ENCODE measurements around the gene SLC34A2.
"Not testable (repeated sequence)": the region's sequence is repeated elsewhere in the genome, so short reads cannot be mapped to it uniquely, and the experiment has no call there.

The SLC34A2 gene

DNA sequence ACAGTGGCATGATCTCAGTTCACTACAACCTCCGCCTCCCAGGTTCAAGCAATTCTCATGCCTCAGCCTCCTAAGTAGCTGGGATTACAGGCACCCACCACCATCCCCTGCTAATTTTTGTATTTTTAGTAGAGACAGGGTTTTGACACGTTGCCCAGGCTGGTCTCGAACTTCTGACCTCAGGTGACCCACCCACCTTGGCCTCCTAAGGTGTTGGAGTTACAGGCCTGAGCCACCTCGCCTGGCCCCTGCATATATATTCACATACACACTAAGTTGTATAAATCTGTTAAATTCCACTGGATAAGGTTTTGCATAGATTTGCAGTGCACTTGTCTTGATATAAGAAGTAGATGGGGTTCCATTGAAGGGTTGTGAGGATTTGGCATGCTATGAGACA is 5.8 kb downstream of the SLC34A2 start:
- not testable (repeated sequence) for DNase-seq

DNA sequence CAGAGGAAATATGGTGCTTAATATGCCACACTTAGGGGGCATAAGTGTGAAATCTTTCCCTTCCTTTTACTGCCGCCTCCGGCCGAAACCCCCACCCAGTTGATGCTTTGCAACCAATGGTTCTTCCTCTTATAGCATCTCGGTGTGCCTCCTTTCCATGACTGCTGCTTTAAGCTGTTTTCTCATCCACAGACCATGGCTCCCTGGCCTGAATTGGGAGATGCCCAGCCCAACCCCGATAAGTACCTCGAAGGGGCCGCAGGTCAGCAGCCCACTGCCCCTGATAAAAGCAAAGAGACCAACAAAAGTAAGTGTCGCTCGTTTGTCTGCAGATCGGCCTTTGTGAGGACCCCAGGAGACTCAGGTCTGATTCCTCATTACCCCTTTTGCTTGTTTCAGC is 6.7 kb downstream of the SLC34A2 start:
- DNase-seq = no peak

DNA sequence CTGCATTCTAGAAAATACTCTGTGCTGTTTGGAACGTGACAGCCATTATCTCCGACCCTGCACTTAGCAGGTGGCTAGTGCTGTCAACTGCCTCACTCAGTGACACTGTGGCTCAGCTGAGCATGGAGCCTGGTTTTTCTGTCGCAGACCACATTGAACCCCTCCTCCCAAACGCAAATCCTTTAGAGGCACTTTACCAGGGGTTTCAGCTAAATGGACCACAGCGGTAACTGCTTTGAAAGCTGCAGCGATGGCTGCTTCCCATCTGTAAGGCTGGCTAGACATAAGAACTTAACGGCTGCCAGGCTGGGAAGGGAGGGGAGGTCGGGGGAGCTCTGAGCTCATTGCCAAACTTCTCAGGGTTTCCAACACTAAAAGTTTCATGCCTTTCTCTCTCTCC is 8.1 kb downstream of the SLC34A2 start:
- DNase-seq = no peak

DNA sequence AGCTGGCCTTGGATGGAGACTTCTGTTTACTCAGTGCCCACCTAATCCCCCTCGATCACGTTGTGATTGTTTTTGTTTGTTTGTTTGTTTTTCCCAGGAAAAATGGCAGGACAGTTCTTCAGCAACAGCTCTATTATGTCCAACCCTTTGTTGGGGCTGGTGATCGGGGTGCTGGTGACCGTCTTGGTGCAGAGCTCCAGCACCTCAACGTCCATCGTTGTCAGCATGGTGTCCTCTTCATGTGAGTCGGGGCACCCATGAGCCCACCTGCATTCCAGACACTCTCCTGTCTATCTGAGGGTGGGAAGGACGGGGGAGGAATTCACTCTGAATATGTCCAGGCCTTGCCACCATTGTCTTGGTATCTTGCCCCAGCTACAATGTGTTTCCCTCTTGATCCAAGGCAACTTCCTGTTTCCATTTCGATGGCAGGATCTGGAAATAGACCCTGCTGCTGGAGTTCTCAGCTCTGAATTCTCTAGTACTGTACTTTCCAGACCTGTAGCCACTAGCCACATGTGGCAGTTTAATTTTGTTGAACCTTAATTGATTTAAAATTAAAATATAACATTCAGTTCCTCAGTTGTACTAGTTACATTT is 10.5 kb downstream of the SLC34A2 start:
- no peak for DNase-seq

DNA sequence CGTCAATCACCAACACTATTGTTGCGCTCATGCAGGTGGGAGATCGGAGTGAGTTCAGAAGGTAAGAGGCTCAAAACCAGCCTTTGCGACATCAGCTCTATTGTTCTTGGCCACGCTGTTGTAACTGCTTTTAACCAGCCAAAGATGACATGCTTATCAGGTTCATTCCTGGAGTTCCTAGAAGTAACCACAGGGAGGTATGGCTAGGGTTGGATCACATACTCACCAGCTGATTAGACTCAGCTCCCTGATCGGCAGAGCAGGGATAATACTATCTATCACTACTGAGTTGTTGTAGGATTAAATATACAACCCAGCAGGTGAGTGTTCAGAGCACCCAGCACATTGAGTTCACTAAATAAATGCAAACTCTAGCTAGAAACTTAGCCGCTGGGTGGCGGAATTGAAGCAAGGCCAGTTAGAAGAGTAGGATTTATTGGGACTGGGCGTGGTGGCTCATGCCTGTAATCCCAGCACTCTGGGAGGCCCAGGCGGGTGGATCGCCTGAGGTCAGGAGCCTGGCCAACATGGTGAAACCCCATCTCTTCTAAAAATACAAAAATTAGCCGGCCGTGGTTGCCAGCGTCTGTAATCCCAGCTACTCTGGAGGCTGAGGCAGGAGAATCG is 12.4 kb downstream of the SLC34A2 start:
- no peak for DNase-seq

DNA sequence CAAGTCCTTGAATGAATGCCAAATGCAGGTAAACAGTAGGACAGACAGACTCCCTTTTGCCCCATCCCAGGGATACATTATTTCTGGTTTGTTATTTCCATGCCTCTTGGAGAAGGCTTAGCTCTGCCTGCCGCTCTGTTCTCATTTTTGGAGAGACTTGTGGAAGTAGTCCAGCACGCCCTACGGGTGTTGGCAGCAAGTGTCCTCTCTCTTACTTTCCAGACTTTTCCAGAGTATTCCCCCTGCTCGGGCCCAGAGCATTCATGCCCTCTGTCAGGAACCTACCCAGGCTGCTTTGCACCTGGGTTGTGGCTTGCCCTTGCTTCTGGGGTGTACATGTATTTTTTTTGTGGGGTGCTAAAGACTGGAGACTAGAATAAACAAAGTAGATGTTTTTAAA is 15.3 kb downstream of the SLC34A2 start:
- no peak for DNase-seq

DNA sequence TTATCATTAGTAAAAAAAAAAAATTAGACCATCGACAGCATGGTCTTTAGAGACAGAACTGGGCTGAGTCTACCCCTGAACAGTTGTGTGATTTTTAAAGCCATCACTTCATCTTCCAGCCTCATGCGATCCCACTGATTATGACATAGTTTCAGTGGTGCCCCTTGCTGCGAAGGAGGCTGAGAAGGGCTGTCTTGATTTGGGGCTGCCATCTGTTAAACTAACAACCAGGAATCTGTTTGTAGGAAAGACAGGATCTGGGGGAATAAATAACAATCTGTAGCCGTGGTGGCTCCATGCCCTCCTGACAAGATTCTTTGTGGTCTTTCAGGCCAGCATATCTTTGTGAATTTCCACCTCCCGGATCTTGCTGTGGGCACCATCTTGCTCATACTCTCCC is 17.1 kb downstream of the SLC34A2 start:
- DNase-seq = no peak

DNA sequence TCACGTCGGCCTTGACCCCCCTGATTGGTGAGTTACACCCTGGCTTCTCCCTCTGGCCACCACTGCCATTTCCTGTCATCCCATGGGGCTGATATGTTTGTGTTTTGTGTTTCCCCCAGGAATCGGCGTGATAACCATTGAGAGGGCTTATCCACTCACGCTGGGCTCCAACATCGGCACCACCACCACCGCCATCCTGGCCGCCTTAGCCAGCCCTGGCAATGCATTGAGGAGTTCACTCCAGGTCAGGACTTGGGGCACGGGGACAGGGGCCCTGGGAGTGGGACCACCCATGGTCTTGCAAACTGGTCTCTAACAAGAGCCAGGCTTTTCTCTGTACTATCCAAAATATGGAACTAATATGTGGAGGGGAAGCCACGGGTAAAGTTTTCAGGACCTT is 18.7 kb downstream of the SLC34A2 start:
- no peak for DNase-seq

DNA sequence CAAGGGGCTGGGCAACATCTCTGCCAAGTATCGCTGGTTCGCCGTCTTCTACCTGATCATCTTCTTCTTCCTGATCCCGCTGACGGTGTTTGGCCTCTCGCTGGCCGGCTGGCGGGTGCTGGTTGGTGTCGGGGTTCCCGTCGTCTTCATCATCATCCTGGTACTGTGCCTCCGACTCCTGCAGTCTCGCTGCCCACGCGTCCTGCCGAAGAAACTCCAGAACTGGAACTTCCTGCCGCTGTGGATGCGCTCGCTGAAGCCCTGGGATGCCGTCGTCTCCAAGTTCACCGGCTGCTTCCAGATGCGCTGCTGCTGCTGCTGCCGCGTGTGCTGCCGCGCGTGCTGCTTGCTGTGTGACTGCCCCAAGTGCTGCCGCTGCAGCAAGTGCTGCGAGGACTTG is 20.6 kb downstream of the SLC34A2 start:
- no peak for DNase-seq

DNA sequence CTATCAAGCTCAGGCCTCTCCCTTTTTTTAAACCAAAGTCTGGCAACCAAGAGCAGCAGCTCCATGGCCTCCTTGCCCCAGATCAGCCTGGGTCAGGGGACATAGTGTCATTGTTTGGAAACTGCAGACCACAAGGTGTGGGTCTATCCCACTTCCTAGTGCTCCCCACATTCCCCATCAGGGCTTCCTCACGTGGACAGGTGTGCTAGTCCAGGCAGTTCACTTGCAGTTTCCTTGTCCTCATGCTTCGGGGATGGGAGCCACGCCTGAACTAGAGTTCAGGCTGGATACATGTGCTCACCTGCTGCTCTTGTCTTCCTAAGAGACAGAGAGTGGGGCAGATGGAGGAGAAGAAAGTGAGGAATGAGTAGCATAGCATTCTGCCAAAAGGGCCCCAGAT is 21.5 kb downstream of the SLC34A2 start:
- DNase-seq = no peak

DNA sequence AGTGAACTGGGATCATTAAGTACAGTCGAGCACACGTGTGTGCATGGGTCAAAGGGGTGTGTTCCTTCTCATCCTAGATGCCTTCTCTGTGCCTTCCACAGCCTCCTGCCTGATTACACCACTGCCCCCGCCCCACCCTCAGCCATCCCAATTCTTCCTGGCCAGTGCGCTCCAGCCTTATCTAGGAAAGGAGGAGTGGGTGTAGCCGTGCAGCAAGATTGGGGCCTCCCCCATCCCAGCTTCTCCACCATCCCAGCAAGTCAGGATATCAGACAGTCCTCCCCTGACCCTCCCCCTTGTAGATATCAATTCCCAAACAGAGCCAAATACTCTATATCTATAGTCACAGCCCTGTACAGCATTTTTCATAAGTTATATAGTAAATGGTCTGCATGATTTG is 22.3 kb downstream of the SLC34A2 start:
- no peak for DNase-seq

DNA sequence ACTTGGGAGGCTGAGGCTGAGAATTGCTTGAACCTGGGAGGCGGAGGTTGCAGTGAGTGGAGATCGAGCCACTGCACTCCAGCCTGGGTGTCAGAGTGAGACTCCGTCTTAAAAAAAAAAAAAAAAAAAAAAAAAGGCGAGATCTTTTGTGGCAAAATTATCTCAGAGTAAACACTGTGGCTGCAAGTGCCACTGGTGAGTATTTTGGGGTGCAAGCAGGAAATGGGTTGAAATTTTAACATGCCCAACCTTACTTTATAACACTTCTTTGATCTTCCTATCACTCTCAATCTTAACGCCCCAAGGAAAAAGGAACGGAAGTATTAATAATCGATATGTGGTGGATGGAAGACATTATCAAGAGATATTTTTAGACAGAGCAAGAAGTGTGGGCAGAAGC is 32.1 kb downstream of the SLC34A2 start:
- DNase-seq = no peak

DNA sequence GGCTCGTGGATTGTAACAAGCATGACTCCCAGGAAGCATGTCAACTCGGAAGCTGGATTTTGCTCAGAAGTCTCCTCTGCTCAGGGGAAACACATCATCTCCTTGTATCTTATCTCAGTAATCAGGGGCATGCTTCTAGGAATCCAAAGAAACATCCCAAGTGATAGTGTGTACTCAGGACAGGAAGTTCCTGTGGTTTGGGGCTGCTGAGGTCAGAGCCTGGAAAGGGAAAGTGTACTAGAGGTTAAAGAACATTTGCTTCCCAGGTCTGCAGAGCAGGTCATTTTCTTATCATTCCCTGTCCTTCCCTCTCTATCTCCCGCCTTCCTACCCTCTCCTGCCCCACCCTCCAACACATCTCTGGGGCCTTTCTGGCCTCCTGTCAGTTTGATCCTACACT is 38.8 kb downstream of the SLC34A2 start:
- DNase-seq = no peak

DNA sequence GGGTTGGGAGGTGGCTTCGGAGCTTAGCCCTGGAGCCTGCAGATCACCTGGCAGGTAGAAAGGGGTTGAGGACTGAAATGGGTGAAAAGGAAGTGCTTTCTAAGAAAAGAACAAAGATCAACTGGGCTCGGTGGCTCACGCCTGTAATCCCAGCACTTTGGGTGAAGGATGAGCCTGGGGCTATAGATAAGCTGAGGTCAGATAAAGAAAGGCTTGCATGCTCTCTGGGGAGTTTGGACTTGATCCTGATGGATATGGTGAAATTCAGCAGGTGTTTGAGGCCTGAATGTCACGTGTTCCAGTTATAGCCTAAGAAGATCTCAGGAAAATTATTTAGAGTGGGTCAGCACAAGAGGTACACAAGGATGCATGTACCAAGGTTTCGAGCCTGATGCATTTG is 40.8 kb downstream of the SLC34A2 start:
- no peak for DNase-seq

DNA sequence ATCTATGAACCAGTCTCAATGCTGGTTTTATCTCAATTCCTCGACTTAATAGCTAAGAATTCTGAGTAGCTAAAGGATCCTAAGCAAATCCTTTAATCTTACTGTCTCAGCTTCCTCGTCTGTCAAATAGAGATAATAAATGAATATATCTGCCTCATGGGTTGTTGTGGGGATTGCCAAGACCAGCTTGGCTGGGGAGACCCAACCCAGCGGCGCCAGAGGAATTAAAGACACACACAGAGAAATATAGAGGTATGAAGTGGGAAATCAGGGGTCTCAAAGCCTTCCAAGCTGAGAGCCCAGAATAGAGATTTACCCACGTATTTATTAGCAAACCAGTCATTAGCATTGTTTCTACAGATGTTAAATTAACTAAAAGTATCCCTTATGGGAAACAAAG is 41.9 kb downstream of the SLC34A2 start:
- no peak for DNase-seq

DNA sequence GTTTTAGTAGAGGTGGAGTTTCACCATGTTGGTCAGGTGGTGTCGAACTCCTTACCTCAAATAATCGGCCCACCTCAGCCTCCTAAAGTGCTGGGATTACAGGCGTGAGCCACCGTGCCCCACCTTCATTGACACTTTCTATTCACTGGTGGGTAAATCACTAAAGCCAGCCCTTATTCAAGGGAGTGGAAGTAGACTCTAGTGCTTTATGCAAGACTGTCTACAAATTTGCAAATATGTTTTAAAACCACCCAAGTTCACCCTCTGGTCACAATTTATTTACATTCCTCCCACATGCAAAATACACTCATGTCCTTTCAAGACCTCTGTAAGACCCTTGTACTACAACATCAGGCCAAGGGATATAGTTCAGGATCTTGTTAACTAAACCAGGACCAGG is 45.0 kb downstream of the SLC34A2 start:
- DNase-seq = no peak

DNA sequence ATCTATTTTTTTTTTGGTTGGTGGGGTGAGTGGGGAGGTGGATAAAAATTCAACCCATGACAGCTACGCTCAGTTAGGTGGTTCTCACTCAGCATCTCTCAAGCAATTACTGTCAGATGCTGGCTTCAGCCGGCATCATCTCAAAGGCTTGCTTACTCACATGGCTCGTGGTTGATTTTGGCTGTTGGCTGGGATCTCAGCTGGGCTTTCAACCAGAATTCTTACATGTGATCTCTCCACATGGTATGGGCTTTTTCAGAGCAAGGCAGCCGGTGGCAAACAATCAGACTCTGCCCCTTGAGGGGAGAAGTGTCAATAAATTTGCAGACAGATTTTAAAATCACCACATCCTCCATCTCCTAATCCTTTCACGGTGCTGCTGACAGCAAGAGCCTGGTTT is 47.2 kb downstream of the SLC34A2 start:
- DNase-seq = no peak

DNA sequence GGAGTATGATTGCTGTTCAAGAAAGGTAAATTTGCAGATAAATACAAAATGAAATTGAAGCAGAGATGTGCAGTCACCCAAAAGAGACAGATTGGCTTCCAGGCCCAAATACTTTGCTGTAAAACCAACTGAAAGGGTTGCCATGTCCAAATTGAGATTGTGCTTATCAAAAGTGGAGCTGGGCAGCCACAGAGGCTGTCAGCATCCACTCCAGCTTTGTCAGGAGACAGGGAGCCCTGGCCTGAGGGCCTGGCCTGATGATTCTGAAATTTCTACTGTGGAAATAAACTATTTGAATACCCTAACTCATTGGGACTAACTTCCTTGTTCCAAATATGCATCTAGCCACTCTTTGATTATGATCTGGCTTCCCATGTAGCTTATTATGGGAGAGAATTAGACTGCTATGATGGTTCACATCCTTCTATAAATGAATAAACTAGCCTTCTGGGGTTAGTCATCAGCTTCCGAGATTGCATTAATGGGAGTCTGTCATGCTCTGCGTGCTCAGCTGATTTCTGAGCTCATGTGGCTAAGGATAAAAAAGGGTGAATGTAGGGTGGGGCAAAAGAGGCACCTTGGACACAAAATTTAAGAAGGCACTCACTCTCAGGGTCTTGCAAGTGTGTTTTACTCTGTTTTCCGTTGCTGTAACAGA is 48.2 kb downstream of the SLC34A2 start:
- DNase-seq = no peak

DNA sequence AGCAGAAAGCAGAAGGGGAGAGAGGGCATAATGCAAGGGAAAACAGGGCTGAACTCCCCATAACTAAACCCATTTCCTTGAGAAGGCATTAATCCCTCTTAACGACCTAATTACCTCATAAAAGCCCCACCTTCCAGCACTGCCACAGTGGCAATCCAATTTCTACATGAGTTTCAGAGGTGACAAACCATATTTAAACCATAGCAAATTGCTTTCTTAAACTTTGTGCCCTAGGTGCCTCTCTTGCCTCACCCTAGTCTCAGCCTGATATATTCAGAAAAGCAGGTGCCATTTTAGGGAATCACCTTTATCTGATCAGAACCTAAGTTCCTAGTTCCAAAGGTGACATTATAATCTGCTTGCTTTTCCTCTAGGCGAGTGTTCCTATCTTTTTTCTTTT is 48.9 kb downstream of the SLC34A2 start:
- no peak for DNase-seq

DNA sequence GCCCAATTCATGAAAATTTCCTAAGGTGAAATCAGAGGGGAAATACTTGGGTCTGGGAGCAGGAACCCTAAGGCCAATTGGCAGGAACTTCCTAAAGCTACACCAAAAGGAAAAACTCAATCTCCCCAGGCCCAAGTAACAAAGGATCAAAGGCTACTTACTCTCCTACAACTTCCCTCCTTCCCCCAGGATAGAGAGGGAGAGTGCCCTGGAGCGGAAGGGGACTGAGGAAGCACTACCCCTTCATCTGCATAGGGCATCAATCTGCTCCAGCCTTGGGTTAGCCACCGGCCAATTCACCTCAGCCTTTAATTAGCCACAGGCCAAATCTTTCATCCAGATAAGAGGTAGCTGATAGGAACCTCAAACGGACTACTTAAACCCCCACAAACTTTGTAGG is 55.0 kb downstream of the SLC34A2 start:
- DNase-seq = no peak

DNA sequence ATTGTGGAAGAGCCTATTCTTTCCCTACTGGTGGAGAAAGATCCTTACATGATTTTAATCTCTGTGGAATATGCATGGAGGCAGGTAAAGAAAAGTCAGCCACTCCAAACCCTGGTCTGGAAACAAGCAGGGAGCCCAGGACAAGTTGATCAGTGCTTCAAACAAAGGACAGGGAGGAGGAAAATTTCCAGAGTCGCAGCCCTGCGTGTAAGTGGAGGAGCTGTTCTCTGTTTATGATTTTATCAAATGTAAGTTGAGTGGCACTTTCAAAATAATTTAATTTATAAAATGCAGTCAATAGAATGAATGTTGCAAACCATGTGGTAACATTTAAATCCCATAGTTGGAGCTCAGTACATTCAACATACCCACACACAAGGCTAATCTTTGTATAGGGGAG is 57.0 kb downstream of the SLC34A2 start:
- no peak for DNase-seq

DNA sequence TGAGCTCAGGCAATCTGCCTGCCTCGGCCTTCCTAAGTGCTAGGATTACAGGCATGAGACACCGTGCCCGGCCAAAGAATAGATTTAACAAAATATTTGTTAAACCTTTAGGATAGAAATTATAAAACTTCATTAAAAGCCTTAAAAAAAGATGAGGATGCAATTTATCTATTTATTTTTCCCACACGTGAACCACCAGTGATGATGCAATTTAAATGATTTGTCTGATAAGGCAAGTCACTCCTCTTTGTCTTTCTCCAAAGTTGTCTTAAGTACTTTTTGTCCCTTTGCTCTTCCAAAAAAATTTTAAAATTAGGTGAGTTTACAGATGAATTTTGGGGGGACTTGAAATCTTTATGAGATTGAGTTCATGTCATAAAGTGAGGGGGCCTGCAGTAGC is 58.2 kb downstream of the SLC34A2 start:
- no peak for DNase-seq

DNA sequence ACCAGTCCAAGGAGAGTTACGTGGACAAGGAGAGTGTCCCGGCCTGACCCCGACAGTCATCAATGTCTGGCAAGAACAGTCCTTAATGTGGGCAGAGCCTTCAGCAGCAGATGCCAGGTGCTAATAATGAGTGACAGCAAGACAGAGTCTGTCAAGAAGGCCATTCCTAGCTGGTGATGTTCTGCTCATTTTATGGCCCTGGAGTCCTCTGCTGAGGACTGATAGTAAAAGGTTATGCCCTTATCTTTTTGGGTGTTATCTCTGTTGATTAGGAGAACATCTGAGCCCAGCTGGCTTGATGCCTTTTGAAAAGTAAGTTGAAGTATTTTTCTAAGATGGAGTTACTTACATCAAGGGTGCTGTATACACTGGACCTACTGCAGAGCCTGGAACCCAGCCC is 67.3 kb downstream of the SLC34A2 start:
- DNase-seq = no peak

DNA sequence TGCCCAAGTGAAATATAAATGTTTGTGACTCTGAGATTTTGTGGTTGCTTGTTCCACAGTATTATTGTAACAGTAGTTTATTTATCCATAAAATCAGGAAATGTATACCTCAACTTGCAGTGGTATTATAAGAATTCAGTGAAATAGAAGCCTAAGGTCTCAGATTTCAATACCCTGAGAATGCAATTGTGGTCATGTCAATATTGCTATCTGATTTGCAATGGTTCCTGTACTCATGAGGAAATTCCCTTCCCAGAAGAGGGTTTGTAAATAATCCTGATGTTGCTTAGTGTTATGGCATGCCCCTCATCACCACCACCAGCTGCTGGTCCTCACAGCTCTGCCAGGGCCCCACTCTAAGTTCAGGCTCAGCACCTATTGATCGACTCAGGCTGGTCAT is 67.8 kb downstream of the SLC34A2 start:
- no peak for DNase-seq

DNA sequence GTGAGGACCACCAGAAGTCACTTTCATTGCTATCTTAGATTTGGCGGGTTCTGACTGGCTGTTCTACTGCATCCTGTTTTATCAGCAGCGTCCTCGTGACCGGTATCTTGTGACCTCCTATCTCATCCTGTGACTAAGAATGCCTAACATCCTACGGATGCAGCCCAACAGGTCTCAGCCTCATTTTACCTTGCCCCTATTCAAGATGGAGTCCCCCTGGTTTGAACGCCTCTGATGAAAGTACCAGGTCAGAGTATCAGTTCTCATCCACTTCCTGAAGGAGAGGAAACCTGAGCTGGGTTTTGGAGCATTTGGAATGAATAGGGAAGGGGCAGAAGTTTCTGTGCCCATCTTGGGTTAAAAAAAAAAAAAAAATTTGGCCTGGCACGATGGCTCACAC is 70.2 kb downstream of the SLC34A2 start:
- DNase-seq = no peak

All from GOT3 (cell line).